HG03108 (cell line): ENCODE measurements around the gene KCNJ1.

Experiments used
- ATAC-seq: cut with Tn5 transposase; IDR thresholded peaks from one replicate; pipeline ENCODE4 v1.9.1; 2021; ENCODE audit warnings: moderate library complexity; ENCODE audit not compliant: unreplicated experiment

Gene KCNJ1

GRCh38 chr11:128789497-128790150 lies 77.5 kb downstream of the KCNJ1 start:
- no peak for ATAC-seq
